ENCODE measurements around the gene USP9X. TPM values are rescaled to one million over a fixed set of nuclear protein-coding genes. Genes with fewer than 3 reads are reported as not detected.
"Not testable (repeated sequence)": the region's sequence is repeated elsewhere in the genome, so short reads cannot be mapped to it uniquely, and the experiment has no call there.

Gene USP9X
- total RNA-seq, 1 experiment from 2014 or later: 89.2 TPM

GRCh38 chrX:41148553-41148952 lies 63.3 kb downstream of the USP9X start:
- DNase-seq: no peak
- BruUV-seq (replicated peaks): no TSS peak
- no peaks in the 10 kb centered on the region for H3K27me3 Mint-ChIP-seq (ENCODE audit: unreplicated experiment)
- CTCF ChIA-PET: no interaction called here
- H3K27ac Mint-ChIP-seq (ENCODE audit: unreplicated experiment): peak overlapping the region; percentile 33
- H3K4me1 Mint-ChIP-seq (ENCODE audit: low read depth, unreplicated experiment): peaks cover 8% of the 10 kb centered on the region
- no peak overlapping the region for H3K4me3 Mint-ChIP-seq (ENCODE audit: low read depth, unreplicated experiment)
- no peaks in the 10 kb centered on the region for H3K9me3 Mint-ChIP-seq (ENCODE audit: low read depth, unreplicated experiment)
- peaks cover 32% of the 10 kb centered on the region for H3K36me3 Mint-ChIP-seq (ENCODE audit: insufficient read depth, unreplicated experiment)
- no peak for TF ChIP-seq CTCF (IDR thresholded peaks at IDR 0.05; ENCODE audit: unreplicated experiment)
- intact Hi-C loops (cut with micrococcal nuclease; ENCODE audit: unreplicated experiment): no loop called here

GRCh38 chrX:41150043-41150442 lies 64.8 kb downstream of the USP9X start:
- H3K36me3 Mint-ChIP-seq (ENCODE audit: insufficient read depth, unreplicated experiment): peaks cover 39% of the 10 kb centered on the region
- H3K9me3 Mint-ChIP-seq (ENCODE audit: low read depth, unreplicated experiment): no peaks in the 10 kb centered on the region
- CTCF ChIA-PET: no interaction called here
- no peaks in the 10 kb centered on the region for H3K27me3 Mint-ChIP-seq (ENCODE audit: unreplicated experiment)
- BruUV-seq (replicated peaks): no TSS peak
- H3K27ac Mint-ChIP-seq (ENCODE audit: unreplicated experiment): no peak overlapping the region
- H3K4me3 Mint-ChIP-seq (ENCODE audit: low read depth, unreplicated experiment): no peak overlapping the region
- DNase-seq: no peak
- no peak for TF ChIP-seq CTCF (IDR thresholded peaks at IDR 0.05; ENCODE audit: unreplicated experiment)
- intact Hi-C loops (cut with micrococcal nuclease; ENCODE audit: unreplicated experiment): no loop called here
- peaks cover 8% of the 10 kb centered on the region for H3K4me1 Mint-ChIP-seq (ENCODE audit: low read depth, unreplicated experiment)

- H3K27ac Mint-ChIP-seq (ENCODE audit: unreplicated experiment); intact Hi-C loops (cut with micrococcal nuclease; ENCODE audit: unreplicated experiment); CTCF ChIA-PET; H3K9me3 Mint-ChIP-seq (ENCODE audit: low read depth, unreplicated experiment); H3K27me3 Mint-ChIP-seq (ENCODE audit: unreplicated experiment); H3K4me3 Mint-ChIP-seq (ENCODE audit: low read depth, unreplicated experiment); DNase-seq; BruUV-seq (replicated peaks); H3K4me1 Mint-ChIP-seq (ENCODE audit: low read depth, unreplicated experiment): not testable (repeated sequence)
- H3K36me3 Mint-ChIP-seq (ENCODE audit: insufficient read depth, unreplicated experiment): peaks cover 34% of the 10 kb centered on the region
Observed at GRCh38 chrX:41151726-41152125, 66.5 kb downstream of the USP9X start.

- Mint-ChIP-seq H3K4me3 (ENCODE audit: low read depth, unreplicated experiment) (no peak overlapping the region), H3K27ac (ENCODE audit: unreplicated experiment) (no peak overlapping the region), H3K4me1 (ENCODE audit: low read depth, unreplicated experiment) (peaks cover 8% of the 10 kb centered on the region), H3K9me3 (ENCODE audit: low read depth, unreplicated experiment) (no peaks in the 10 kb centered on the region), H3K27me3 (ENCODE audit: unreplicated experiment) (no peaks in the 10 kb centered on the region), H3K36me3 (ENCODE audit: insufficient read depth, unreplicated experiment) (peaks cover 34% of the 10 kb centered on the region)
- intact Hi-C loops (cut with micrococcal nuclease; ENCODE audit: unreplicated experiment): no loop called here
- BruUV-seq (replicated peaks): no TSS peak
- CTCF ChIA-PET: no interaction called here
- no peak for TF ChIP-seq CTCF (IDR thresholded peaks at IDR 0.05; ENCODE audit: unreplicated experiment)
- no peak for DNase-seq
Observed at GRCh38 chrX:41152221-41152620, 67.0 kb downstream of the USP9X start.

- H3K27me3 Mint-ChIP-seq (ENCODE audit: unreplicated experiment): no peaks in the 10 kb centered on the region
- no peak for TF ChIP-seq CTCF (IDR thresholded peaks at IDR 0.05; ENCODE audit: unreplicated experiment)
- peaks cover 5% of the 10 kb centered on the region for H3K4me1 Mint-ChIP-seq (ENCODE audit: low read depth, unreplicated experiment)
- CTCF ChIA-PET: no interaction called here
- no peaks in the 10 kb centered on the region for H3K9me3 Mint-ChIP-seq (ENCODE audit: low read depth, unreplicated experiment)
- no peak overlapping the region for H3K27ac Mint-ChIP-seq (ENCODE audit: unreplicated experiment)
- no peak for DNase-seq
- H3K4me3 Mint-ChIP-seq (ENCODE audit: low read depth, unreplicated experiment): no peak overlapping the region
- BruUV-seq (replicated peaks): no TSS peak
- H3K36me3 Mint-ChIP-seq (ENCODE audit: insufficient read depth, unreplicated experiment): peaks cover 34% of the 10 kb centered on the region
- intact Hi-C loops (cut with micrococcal nuclease; ENCODE audit: unreplicated experiment): no loop called here
Observed at GRCh38 chrX:41153448-41153847, 68.2 kb downstream of the USP9X start.

All from Calu3 (cell line).